Liver (tissue), 9 donors: ENCODE data around the gene POLR3H. TPM values are rescaled to one million over a fixed set of nuclear protein-coding genes. Genes with fewer than 3 reads are reported as not detected.

Experiments used
- DNase-seq: peaks from one replicate; pipeline ENCODE4 v3.0.0-alpha.2; 2017; ENCODE audit warnings: low spot score
- H3K27ac ChIP-seq, 2 donors: one replicate each; pipeline ENCODE4 v1.7.0; 2013; ENCODE audit warnings: inconsistent platforms in 2 of 2, low read length in 2 of 2, control low read depth in 1 of 2, low read depth in 1 of 2, mild to moderate bottlenecking in 1 of 2
- H3K27me3 ChIP-seq, 4 donors: one replicate each; pipeline versions ENCODE4 v1.6.1 to v1.7.0; 2013; ENCODE audit warnings: low read length in 3 of 4, inconsistent platforms in 1 of 4, mild to moderate bottlenecking in 1 of 4, moderate library complexity in 1 of 4; ENCODE audit not compliant: control insufficient read depth in 4 of 4, insufficient read depth in 4 of 4
- H3K36me3 ChIP-seq, 4 donors: one replicate each; pipeline versions ENCODE4 v1.6.1 to v1.7.0; 2013; ENCODE audit warnings: low read length in 3 of 4, mild to moderate bottlenecking in 3 of 4, low read depth in 1 of 4, moderate library complexity in 1 of 4; ENCODE audit not compliant: control insufficient read depth in 4 of 4, insufficient read depth in 3 of 4
- H3K4me1 ChIP-seq, 4 donors: one replicate each; pipeline versions ENCODE4 v1.6.1 to v1.7.0; 2013; ENCODE audit warnings: low read length in 3 of 4, mild to moderate bottlenecking in 3 of 4, moderate library complexity in 1 of 4; ENCODE audit not compliant: control insufficient read depth in 4 of 4, insufficient read depth in 4 of 4
- H3K4me3 ChIP-seq, 3 donors: one replicate each; pipeline versions ENCODE4 v1.6.1 to v1.7.0; 2013; ENCODE audit warnings: low read length in 3 of 3, control low read depth in 1 of 3, low read depth in 1 of 3, mild to moderate bottlenecking in 1 of 3
- H3K9ac ChIP-seq, 2 donors: one replicate each; pipeline ENCODE4 v1.7.0; 2013; ENCODE audit warnings: low read length in 2 of 2, mild to moderate bottlenecking in 2 of 2, moderate library complexity in 2 of 2, control low read depth in 1 of 2, low read depth in 1 of 2
- H3K9me3 ChIP-seq, 4 donors: one replicate each; pipeline versions ENCODE4 v1.6.1 to v1.7.0; 2013; ENCODE audit warnings: low read length in 3 of 4; ENCODE audit not compliant: control insufficient read depth in 4 of 4
- EGR1 ChIP-seq, 2 donors: IDR thresholded peaks; 2 replicates each; pipeline ENCODE4 v1.6.1; 2016 to 2018; ENCODE audit warnings: antibody characterized with exemption in 2 of 2, low read depth in 2 of 2
- FOXA1 ChIP-seq: IDR thresholded peaks from 2 replicates; pipeline ENCODE4 v1.6.1; 2016; ENCODE audit warnings: antibody characterized with exemption
- FOXA2 ChIP-seq: IDR thresholded peaks from 2 replicates; pipeline ENCODE4 v1.6.1; 2016; ENCODE audit warnings: antibody characterized with exemption
- HNF4A ChIP-seq, 2 donors: conservative IDR thresholded peaks; 2 replicates each; pipeline ENCODE4 v1.6.1; 2016; ENCODE audit warnings: antibody characterized with exemption in 2 of 2, mild to moderate bottlenecking in 2 of 2
- JUND ChIP-seq, 2 donors: IDR thresholded peaks; 2 replicates each; pipeline ENCODE4 v1.6.1; 2016; ENCODE audit warnings: antibody characterized with exemption in 2 of 2
- NR2F2 ChIP-seq: IDR thresholded peaks from 2 replicates; pipeline ENCODE4 v1.6.1; 2016; ENCODE audit warnings: antibody characterized with exemption
- RAD21 ChIP-seq, 2 donors: IDR thresholded peaks; 2 replicates each; pipeline ENCODE4 v1.6.1; 2016; ENCODE audit warnings: antibody characterized with exemption in 2 of 2, mild to moderate bottlenecking in 2 of 2
- RXRA ChIP-seq, 2 donors: IDR thresholded peaks; 2 replicates each; pipeline ENCODE4 v1.6.1; 2017 to 2018; ENCODE audit warnings: antibody characterized with exemption in 2 of 2, mild to moderate bottlenecking in 1 of 2
- TAF1 ChIP-seq: conservative IDR thresholded peaks from 2 replicates; pipeline ENCODE4 v1.6.1; 2016; ENCODE audit warnings: antibody characterized with exemption, mild to moderate bottlenecking
- YY1 ChIP-seq: IDR thresholded peaks from 2 replicates; pipeline ENCODE4 v1.6.1; 2016; ENCODE audit warnings: antibody characterized with exemption, mild to moderate bottlenecking
- WGBS: extraction: QIAGEN DNeasy Blood & Tissue Kit; methylation state at CpG from one replicate; pipeline ENCODE4 v1.1.7; 2013; 5-methylcytosine and 5-hydroxymethylcytosine counted together
- polyA plus RNA-seq, 2 donors: library from polyadenylated mRNA; stranded (reverse) in 1 of 2; unstranded in 1 of 2; fragments of 200-250 nt in 1 of 2; fragments of >200 nt in 1 of 2; fragmentation: Nextera tagmentation in 1 of 2; extraction: Ambion mirVana in 1 of 2; gene quantifications; one replicate each; pipeline versions ENCODE4 v1.2.1 to v1.2.3, GENCODE V29; 2013 to 2015
- total RNA-seq, 2 donors: library from RNA; depleted of rRNA; stranded (reverse); fragments of >200 nt; gene quantifications; one replicate each; pipeline ENCODE4 v1.2.3, GENCODE V29; 2014
- TF ChIP-seq, protein P1 (sequence below): IDR thresholded peaks from 2 replicates; pipeline ENCODE4 v1.6.1; 2016; ENCODE audit warnings: antibody characterized with exemption
- TF ChIP-seq, protein P2 (sequence below): IDR thresholded peaks from 2 replicates; pipeline ENCODE4 v1.6.1; 2016; ENCODE audit warnings: antibody characterized with exemption
- TF ChIP-seq, protein P3 (sequence below): fragments of 150-350 bp; IDR thresholded peaks from 2 replicates; pipeline ENCODE4 v1.5.1; 2017; ENCODE audit warnings: improper control_type of control experiment, low read depth, low read length; ENCODE audit not compliant: missing input control
- donor health status: healthy.
- donor health status: healthy.
- donor health status: healthy.
- donor health status: healthy.
- donor health status: healthy.

POLR3H gene
- total and polyA plus RNA-seq, 4 donors = 11.7 to 37.7 (median 27.1) TPM

GRCh38 chr22:41567512-41567768, 23.2 kb upstream of the POLR3H start (continued):
- no peak for TF ChIP-seq EGR1 (IDR thresholded peaks at IDR 0.05; ENCODE audit: low read depth in 2 of 2)
- TF ChIP-seq FOXA2 = no peak

DNA sequence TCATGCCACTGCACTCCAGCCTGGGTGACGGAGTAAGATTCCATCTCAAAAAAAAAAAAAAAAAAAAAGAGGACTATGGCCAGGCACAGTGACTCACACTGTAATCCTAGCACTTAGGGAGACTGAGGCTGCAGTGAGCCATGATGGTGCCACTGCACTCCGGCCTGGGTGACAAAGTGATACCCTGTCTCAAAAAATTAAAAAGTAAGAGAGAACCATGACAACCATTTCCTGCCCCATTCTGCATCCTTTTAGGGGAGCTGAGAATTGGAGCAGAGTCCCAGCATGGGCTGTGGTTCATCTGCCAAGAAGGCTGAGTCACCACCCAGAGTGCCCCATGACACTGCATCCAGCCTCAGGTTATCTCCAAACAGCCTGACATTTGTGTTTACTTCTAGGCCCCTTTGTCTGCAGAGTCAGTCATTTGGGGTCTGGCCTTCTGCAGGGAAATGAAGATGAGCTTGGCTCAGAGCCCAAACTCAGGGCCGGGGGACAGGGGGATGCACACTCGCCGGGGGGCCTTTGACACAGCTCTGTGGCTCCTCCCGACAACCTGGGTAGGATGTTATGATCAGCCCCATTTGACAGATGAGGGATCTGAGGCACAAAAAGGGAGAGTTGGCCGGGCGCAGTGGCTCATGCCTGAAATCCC, 21.3 kb upstream of the POLR3H start:
- Histone ChIP-seq H3K9ac (no peak overlapping the region), H3K9me3 (no peaks in the 10 kb centered on the region), H3K4me1 (no peaks in the 10 kb centered on the region), H3K27me3 (no peaks in the 10 kb centered on the region), H3K36me3 (no peaks in the 10 kb centered on the region), H3K4me3 (no peak overlapping the region), H3K27ac (no peak overlapping the region)
- DNase-seq = peak; percentile 48
- TF ChIP-seq YY1 (no peak), JUND (IDR thresholded peaks at IDR 0.05) (peak in 1 of 2 donors; percentile 70)
- TF ChIP-seq, protein P1, sequence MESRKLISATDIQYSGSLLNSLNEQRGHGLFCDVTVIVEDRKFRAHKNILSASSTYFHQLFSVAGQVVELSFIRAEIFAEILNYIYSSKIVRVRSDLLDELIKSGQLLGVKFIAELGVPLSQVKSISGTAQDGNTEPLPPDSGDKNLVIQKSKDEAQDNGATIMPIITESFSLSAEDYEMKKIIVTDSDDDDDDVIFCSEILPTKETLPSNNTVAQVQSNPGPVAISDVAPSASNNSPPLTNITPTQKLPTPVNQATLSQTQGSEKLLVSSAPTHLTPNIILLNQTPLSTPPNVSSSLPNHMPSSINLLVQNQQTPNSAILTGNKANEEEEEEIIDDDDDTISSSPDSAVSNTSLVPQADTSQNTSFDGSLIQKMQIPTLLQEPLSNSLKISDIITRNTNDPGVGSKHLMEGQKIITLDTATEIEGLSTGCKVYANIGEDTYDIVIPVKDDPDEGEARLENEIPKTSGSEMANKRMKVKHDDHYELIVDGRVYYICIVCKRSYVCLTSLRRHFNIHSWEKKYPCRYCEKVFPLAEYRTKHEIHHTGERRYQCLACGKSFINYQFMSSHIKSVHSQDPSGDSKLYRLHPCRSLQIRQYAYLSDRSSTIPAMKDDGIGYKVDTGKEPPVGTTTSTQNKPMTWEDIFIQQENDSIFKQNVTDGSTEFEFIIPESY = no peak
- 71% methylated on average over 8 of the region's 8 CpGs for WGBS

DNA sequence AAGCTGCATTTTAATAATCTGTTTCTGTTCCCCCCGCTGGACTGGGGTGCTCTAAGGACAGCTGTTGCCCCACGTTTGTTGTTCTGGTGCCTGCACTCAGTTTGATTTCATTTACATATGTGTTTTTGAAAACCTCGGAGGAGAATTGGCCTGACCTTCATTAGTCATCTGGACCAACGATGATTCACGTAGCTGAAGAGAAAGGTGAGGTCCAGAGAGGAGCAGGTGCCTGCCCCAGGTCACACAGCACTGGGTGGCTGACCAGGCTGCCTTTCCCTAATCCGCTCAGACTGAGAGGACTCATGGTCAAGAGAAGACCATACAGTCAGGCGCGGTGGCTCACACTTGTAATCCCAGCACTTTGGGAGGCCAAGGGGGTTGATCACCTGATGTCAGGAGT, 20.3 kb upstream of the POLR3H start:
- Histone ChIP-seq H3K27me3 (no peaks in the 10 kb centered on the region), H3K36me3 (no peaks in the 10 kb centered on the region), H3K9ac (no peak overlapping the region), H3K4me1 (no peaks in the 10 kb centered on the region), H3K9me3 (no peaks in the 10 kb centered on the region), H3K27ac (no peak overlapping the region), H3K4me3 (no peak overlapping the region)
- 91% methylated on average over 8 of the region's 8 CpGs for WGBS
- DNase-seq = no peak
- no peak for TF ChIP-seq FOXA2
- TF ChIP-seq, protein P2, sequence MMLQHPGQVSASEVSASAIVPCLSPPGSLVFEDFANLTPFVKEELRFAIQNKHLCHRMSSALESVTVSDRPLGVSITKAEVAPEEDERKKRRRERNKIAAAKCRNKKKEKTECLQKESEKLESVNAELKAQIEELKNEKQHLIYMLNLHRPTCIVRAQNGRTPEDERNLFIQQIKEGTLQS = no peak
- TF ChIP-seq RAD21 (IDR thresholded peaks at IDR 0.05) = no peak
- TF ChIP-seq, protein P3, sequence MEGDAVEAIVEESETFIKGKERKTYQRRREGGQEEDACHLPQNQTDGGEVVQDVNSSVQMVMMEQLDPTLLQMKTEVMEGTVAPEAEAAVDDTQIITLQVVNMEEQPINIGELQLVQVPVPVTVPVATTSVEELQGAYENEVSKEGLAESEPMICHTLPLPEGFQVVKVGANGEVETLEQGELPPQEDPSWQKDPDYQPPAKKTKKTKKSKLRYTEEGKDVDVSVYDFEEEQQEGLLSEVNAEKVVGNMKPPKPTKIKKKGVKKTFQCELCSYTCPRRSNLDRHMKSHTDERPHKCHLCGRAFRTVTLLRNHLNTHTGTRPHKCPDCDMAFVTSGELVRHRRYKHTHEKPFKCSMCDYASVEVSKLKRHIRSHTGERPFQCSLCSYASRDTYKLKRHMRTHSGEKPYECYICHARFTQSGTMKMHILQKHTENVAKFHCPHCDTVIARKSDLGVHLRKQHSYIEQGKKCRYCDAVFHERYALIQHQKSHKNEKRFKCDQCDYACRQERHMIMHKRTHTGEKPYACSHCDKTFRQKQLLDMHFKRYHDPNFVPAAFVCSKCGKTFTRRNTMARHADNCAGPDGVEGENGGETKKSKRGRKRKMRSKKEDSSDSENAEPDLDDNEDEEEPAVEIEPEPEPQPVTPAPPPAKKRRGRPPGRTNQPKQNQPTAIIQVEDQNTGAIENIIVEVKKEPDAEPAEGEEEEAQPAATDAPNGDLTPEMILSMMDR = no peak
- no peak for TF ChIP-seq RXRA (IDR thresholded peaks at IDR 0.05)
- no peak for TF ChIP-seq EGR1 (IDR thresholded peaks at IDR 0.05; ENCODE audit: low read depth in 2 of 2)
- TF ChIP-seq HNF4A (conservative IDR thresholded peaks at IDR 0.05) = no peak
- TF ChIP-seq FOXA1 = no peak

DNA sequence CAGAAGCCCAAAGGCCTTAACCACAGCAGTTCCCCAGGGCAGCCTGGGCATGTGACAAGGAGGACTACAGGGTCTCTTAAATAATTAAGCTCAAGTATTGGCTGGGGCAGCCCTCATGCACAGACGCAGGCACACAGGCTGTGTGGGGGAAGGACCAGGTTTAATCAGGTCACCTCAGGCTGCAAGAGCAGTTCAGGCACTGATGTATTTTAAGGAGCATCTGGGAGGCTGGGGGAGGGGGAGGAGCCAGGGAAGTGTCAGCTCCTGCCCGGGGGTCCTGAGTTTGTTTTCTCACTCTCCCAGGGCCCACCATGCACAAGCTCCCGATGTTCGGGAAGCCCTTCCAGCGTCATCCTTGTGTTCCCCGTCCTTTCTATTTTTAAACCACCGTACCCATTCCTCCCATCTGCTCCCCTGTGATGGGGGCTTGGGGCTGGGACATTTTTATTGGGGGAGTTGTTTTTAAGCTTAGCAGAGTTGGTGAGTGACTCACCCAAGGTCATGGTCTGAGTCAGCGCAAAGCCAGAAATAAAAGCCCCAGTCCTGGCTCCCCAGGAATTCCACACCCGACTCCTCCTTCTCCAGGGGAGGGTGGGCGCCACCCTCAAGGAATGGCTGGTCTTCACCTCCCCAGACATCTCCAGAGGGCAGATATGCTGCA, 18.9 kb upstream of the POLR3H start:
- H3K9ac ChIP-seq = no peak overlapping the region
- H3K4me3 ChIP-seq = no peak overlapping the region
- H3K4me1 ChIP-seq = no peaks in the 10 kb centered on the region
- WGBS = 76% methylated on average over 10 of the region's 10 CpGs
- no peaks in the 10 kb centered on the region for H3K36me3 ChIP-seq
- H3K27me3 ChIP-seq = no peaks in the 10 kb centered on the region
- TF ChIP-seq NR2F2 (no peak), TAF1 (no peak), JUND (IDR thresholded peaks at IDR 0.05) (no peak), RXRA (IDR thresholded peaks at IDR 0.05) (no peak)
- TF ChIP-seq, protein P2 = no peak
- H3K9me3 ChIP-seq = no peaks in the 10 kb centered on the region
- no peak overlapping the region for H3K27ac ChIP-seq
- no peak for DNase-seq
